Loucy (cell line): ENCODE measurements around the gene CEP164.
A peak's percentile ranks its signal among the peaks of the same experiment; 100 is the strongest.

Experiments used
- H2AFZ ChIP-seq: fragments of 200-600 bp; sonication (generic); 2 replicates; pipeline ENCODE4 v1.6.0; 2016; ENCODE audit warnings: antibody characterized with exemption, mild to moderate bottlenecking, low read length, moderate library complexity
- H3F3A ChIP-seq: fragments of 200-600 bp; 2 replicates; pipeline ENCODE4 v1.6.0; 2016; ENCODE audit warnings: antibody characterized with exemption, low read depth, mild to moderate bottlenecking
- H3K27me3 ChIP-seq: fragments of 200-600 bp; sonication (generic); 2 replicates; pipeline ENCODE4 v1.6.1; 2014; ENCODE audit warnings: low read length, mild to moderate bottlenecking; ENCODE audit not compliant: insufficient read depth, poor library complexity, severe bottlenecking
- H3K36me3 ChIP-seq: fragments of 200-600 bp; sonication (generic); 2 replicates; pipeline ENCODE4 v1.6.1; 2016; ENCODE audit warnings: low read length; ENCODE audit not compliant: insufficient read depth
- H3K4me1 ChIP-seq: fragments of 200-600 bp; sonication (generic); 2 replicates; pipeline ENCODE4 v1.5.1; 2014; ENCODE audit warnings: low read length, mild to moderate bottlenecking; ENCODE audit not compliant: insufficient read depth, poor library complexity, severe bottlenecking
- H3K4me2 ChIP-seq: fragments of 200-600 bp; sonication (generic); 2 replicates; pipeline ENCODE4 v1.6.0; 2014; ENCODE audit warnings: antibody characterized with exemption, low read length, low read depth, mild to moderate bottlenecking; ENCODE audit not compliant: poor library complexity, severe bottlenecking
- H3K4me3 ChIP-seq: fragments of 200-600 bp; sonication (generic); 2 replicates; pipeline ENCODE4 v1.5.1; 2014; ENCODE audit warnings: low read length, mild to moderate bottlenecking, mixed read lengths; ENCODE audit not compliant: poor library complexity, severe bottlenecking
- H3K79me2 ChIP-seq: fragments of 200-600 bp; sonication (generic); 2 replicates; pipeline ENCODE4 v1.6.1; 2014; ENCODE audit warnings: low read length; ENCODE audit not compliant: insufficient read depth
- H3K9ac ChIP-seq: fragments of 200-600 bp; sonication (generic); 2 replicates; pipeline ENCODE4 v1.6.0; 2014; ENCODE audit warnings: mild to moderate bottlenecking, low read depth, low read length, moderate library complexity; ENCODE audit not compliant: poor library complexity, severe bottlenecking
- H3K9me2 ChIP-seq: fragments of 200-600 bp; sonication (generic); replicated peaks from 2 replicates; pipeline ENCODE4 v1.6.1; 2016; ENCODE audit warnings: low read depth, low read length, mixed read lengths
- H3K9me3 ChIP-seq: fragments of 200-600 bp; sonication (generic); 2 replicates; pipeline ENCODE4 v1.6.1; 2014; ENCODE audit warnings: mild to moderate bottlenecking, antibody characterized with exemption, low read length, low read depth; ENCODE audit not compliant: insufficient read depth
- H4K20me1 ChIP-seq: fragments of 200-600 bp; sonication (generic); 2 replicates; pipeline ENCODE4 v1.6.0; 2014; ENCODE audit warnings: antibody characterized with exemption, low read length, mild to moderate bottlenecking; ENCODE audit not compliant: insufficient read depth, poor library complexity, severe bottlenecking
- EZH2phosphoT487 ChIP-seq: fragments of 200-600 bp; IDR thresholded peaks from 2 replicates; pipeline ENCODE4 v1.6.1; 2018; ENCODE audit warnings: antibody characterized with exemption, mild to moderate bottlenecking, moderate library complexity, borderline replicate concordance
- TF ChIP-seq, protein P1 (sequence below): fragments of 200-600 bp; sonication (generic); conservative IDR thresholded peaks from 2 replicates; pipeline ENCODE4 v1.5.1; 2014; ENCODE audit warnings: mild to moderate bottlenecking, antibody characterized with exemption, low read length

CEP164 gene

GRCh38 chr11:117328375-117329010, 839 bp downstream of the CEP164 start:
- Histone ChIP-seq H4K20me1 (no peaks in the 10 kb centered on the region), H3K9ac (peak overlapping the region; percentile 75), H3K4me1 (peaks cover 13% of the 10 kb centered on the region), H3F3A (no peaks in the 10 kb centered on the region), H3K9me3 (no peaks in the 10 kb centered on the region), H3K36me3 (no peaks in the 10 kb centered on the region), H2AFZ (peak overlapping the region; percentile 97), H3K4me2 (peak overlapping the region; percentile 99), H3K27me3 (no peaks in the 10 kb centered on the region), H3K4me3 (peak overlapping the region; percentile 95), H3K79me2 (0 out of 2 replicates have a peak, but pooled peaks cover 4% of the 10 kb centered on the region), H3K9me2 (no peaks in the 10 kb centered on the region)
- TF ChIP-seq EZH2phosphoT487: no peak
- TF ChIP-seq, protein P1, sequence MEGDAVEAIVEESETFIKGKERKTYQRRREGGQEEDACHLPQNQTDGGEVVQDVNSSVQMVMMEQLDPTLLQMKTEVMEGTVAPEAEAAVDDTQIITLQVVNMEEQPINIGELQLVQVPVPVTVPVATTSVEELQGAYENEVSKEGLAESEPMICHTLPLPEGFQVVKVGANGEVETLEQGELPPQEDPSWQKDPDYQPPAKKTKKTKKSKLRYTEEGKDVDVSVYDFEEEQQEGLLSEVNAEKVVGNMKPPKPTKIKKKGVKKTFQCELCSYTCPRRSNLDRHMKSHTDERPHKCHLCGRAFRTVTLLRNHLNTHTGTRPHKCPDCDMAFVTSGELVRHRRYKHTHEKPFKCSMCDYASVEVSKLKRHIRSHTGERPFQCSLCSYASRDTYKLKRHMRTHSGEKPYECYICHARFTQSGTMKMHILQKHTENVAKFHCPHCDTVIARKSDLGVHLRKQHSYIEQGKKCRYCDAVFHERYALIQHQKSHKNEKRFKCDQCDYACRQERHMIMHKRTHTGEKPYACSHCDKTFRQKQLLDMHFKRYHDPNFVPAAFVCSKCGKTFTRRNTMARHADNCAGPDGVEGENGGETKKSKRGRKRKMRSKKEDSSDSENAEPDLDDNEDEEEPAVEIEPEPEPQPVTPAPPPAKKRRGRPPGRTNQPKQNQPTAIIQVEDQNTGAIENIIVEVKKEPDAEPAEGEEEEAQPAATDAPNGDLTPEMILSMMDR: no peak

DNA sequence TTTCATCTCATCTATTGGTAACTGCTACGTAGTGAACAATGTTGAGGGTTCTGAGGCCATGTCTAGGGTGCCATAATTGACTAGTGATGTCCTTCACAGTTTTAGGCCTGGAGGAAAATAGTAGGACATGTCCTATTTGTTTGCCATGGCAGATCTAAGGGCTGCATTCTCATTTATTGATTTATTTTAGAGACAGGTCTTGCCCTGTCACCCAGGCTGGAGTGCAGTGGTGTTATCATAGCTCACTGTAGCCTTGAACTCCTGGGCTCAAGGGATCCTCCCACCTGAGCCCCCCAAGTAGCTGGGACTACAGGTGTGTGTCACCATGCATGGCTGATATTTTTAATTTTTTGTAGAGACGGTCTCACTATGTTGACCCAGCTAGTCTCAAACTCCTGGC, 5.2 kb downstream of the CEP164 start:
- Histone ChIP-seq H3K36me3 (no peaks in the 10 kb centered on the region), H3K9ac (no peak overlapping the region), H4K20me1 (no peaks in the 10 kb centered on the region), H3K9me2 (no peaks in the 10 kb centered on the region), H2AFZ (no peak overlapping the region), H3K9me3 (no peaks in the 10 kb centered on the region), H3K27me3 (no peaks in the 10 kb centered on the region), H3K4me2 (no peak overlapping the region), H3K4me1 (peaks cover 13% of the 10 kb centered on the region), H3F3A (no peaks in the 10 kb centered on the region), H3K79me2 (0 out of 2 replicates have a peak, but pooled peaks cover 4% of the 10 kb centered on the region), H3K4me3 (no peak overlapping the region)
- TF ChIP-seq, protein P1: no peak
- no peak for TF ChIP-seq EZH2phosphoT487

- Histone ChIP-seq H3K79me2 (no peaks in the 10 kb centered on the region), H3F3A (no peaks in the 10 kb centered on the region), H3K9me3 (no peaks in the 10 kb centered on the region), H3K27me3 (no peaks in the 10 kb centered on the region), H3K36me3 (no peaks in the 10 kb centered on the region), H3K4me3 (no peak overlapping the region), H3K9ac (no peak overlapping the region), H2AFZ (no peak overlapping the region), H3K4me1 (peaks cover 6% of the 10 kb centered on the region), H3K4me2 (no peak overlapping the region), H3K9me2 (no peaks in the 10 kb centered on the region), H4K20me1 (no peaks in the 10 kb centered on the region)
- TF ChIP-seq EZH2phosphoT487: no peak
- TF ChIP-seq, protein P1: no peak
These were observed 6.3 kb downstream of the CEP164 start for GRCh38 chr11:117333917-117334316.
